NCI-H1436 (cell line): ENCODE data around the gene KCNMA1.

Source experiments
- DNase-seq: peaks from one replicate; lab custom pipeline; 2025; lab: John Stamatoyannopoulos, UW

KCNMA1 gene

DNA sequence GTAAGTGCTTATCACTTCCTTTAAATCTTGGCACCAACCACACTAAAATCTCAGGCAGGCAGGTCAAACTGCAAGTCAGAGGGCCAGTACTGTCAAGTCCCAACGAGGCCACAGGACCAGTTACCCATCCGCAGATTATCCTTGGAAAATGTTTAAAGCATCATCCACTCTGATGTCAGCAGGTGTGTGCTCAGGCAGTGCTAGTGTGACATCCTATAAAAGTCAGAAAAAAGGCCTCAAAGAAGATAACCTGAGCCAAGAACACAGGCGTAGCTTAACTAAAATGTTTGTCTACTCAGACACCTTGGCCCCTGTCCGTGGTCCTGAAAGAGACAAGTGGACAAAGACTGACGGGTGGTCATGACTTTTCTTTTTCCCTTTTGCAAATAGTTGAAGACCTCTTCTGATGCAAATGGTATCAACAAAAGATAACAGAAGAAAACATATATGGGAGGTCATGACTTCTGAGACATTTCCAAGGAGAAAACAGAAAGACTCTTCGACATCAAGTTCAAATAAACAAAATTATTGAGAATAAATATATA is 309.3 kb downstream of the KCNMA1 start:
- no peak for DNase-seq

DNA sequence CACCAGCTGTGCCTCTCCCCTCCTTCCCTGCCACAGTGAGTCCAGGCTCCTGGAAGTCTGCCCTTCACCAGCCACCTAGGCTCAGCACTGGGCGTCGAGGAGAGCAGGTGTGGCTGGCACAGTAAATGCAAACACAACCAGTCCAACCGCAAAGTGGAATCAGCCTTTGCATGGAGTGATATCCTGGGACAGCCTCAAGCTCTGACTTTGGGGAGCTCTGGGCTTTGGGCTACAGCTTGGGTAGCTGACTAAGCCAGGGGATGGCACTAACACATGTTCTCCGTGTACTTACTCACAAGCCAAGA is 312.4 kb downstream of the KCNMA1 start:
- DNase-seq = no peak

DNA sequence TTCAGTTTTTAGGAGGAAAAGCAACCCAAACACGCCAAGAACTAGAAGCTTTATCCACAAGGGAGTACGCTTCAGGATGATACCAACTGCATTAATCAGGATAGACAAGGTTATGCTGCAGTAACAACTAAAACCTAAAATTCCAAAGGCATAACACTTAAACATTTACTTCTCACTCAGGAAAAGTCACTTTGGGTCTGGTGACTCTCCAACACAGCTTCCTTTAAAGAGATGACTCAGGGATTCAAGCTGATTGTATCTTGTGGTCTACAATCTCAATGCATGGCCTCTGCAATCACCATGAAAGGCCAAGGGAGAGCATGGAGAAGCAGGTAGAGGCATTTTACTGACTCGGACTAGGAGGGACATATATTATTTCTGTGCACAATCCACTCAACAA is 315.8 kb downstream of the KCNMA1 start:
- DNase-seq = no peak

DNA sequence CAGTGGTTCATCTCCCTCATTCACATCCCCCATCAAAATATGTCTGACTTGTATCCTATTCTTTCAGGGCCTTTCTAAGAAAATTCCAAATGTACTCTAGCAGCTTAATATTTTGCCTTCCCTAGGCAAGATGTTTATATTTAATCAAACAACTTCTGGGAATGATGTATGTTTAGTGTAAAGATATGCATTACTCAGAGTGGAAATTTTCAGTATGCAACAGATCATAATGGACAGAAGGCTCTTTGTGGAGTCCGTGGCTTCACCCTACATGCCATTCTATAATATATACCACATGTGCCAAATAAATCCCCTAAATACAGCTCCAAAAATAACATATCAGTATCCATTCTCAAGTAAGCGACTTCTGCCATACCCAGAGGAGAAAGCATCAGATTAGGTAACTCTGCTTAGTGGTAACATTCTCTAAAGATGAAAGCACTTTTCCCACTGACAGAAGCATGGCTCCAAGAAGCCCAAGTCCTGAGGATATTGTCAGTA is 316.6 kb downstream of the KCNMA1 start:
- no peak for DNase-seq

DNA sequence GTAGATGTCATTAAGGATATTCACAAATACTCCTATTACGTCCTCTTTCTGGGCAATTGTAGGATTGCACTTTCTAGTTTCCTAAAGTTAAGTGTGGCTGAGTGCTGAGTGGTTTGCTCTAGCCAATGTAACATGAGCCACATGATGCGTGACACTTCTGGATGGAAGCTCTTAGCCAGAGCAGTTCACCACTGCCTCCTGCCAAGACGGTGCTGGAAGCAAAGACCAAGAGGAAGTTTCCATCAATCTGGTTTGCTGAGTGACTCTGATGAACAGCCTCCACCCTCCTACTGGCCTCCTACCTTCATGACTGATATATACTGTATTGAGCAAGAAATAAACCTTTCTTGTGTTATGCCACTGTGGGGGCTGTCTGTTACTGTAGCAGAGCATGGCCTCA is 318.1 kb downstream of the KCNMA1 start:
- DNase-seq = no peak

DNA sequence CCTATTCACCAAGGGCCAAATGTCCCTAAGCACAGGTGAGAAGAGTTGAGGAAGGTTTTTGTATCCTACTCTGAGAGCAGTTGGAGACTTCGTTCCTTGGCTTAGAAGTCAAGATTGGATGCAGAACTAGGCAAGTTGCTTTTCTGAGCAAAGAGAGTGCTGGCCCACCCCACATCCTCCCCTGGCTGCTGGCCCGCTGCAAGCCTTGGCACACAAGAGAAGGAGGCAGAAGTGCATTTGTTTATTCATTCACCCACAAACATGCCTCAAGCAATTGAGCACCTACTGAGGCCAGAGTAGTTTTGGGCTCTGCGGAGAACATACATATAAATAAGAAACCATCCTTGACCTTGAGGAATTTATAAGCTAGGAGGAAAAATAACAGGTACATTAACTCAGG is 318.9 kb downstream of the KCNMA1 start:
- no peak for DNase-seq

DNA sequence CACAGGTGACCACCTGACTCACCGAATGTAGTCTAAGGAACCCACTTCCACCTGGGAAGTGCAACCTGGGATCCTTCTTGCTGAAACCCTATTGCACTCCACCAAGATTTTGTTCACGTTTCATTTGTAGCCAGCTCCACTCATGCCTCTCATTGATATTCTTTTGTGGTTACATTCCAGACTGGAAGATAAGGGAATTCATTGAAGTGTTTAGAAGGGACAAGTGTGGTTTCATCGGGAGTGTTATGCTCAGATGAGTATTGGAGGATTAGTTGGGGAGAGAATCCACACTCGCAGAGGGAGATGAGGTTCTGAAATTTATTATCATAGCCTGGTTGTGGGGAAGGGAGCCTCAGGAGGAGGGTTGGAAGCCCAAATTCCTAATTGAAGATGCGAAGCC is 320.4 kb downstream of the KCNMA1 start:
- no peak for DNase-seq

DNA sequence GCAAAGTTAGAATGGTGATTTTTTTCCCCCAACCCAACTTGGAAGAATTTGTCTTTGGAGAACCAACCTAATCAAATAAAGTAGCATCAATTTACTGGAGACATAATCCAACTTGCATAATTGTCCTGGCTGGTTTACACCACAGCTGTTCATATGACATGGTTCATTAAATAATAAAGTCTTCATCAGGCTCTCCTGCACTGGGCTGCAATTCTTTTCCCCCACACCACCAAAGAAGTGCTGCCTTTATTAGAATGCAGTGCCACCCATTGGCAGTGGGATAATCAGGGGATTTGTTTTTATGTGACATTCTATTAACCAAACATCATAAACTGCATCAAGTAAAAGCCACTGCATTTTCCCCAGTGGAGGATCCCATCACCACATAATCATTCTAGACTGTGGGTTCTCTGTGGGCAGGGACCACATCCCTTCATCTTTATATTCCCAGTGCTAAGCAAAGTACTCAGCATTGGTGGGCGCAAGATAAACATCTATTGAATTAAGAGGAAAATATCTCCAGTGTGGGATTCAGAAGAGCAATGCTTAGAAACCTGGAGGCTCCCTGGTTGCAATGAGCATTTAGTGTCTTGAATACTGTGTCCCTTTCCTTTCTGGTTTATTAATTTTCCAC is 322.0 kb downstream of the KCNMA1 start:
- no peak for DNase-seq

DNA sequence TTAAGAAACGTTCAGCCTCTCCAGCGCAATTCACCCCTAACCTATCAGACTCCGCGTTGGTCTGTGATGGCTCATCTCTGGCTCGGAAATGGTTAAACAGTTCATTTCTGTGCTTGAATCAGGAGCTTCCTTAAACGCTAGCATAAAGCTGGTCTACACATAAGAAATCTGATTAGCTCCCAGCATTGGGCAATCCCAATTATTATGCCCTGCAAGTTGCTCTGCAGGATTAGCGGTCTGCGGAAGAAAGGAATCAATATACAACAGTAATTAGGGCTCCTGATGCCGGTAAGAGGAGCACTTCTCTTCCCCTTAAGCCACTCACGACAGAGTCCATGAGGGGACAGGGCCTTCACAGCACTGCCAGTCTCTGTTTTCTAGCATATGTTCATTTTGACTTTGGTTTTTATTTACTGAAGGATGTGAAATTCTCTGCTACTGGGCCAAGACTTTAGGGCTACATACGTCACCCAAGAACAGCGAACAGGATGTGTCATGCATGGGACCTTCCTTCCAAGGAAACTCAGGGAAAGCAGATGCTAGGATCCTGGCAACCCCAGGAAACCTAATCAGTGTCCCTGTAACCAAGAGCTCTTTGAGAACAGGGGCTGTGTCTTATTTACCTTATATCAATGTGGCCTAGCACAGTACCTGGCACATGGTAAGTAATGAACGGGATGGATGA is 324.4 kb downstream of the KCNMA1 start:
- DNase-seq = no peak

DNA sequence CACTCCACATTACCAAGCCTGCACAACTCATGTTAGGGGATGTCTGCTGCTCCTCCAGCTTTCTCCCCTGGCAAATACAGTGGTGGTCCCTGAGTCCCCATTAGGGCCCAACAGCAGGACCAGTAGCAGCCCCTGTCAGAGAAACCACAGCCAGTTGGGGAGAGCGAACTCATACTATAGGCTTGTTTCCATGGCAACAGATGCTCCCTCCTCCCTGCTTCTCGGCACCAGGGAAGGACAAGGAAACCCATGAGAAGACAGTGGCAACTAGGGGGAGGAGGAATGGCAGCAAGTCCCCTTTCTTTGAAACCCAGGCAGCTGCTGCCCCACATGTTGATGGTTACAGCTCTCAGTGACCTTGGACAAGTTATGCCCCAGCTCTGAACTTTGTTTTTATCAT is 326.4 kb downstream of the KCNMA1 start:
- no peak for DNase-seq

DNA sequence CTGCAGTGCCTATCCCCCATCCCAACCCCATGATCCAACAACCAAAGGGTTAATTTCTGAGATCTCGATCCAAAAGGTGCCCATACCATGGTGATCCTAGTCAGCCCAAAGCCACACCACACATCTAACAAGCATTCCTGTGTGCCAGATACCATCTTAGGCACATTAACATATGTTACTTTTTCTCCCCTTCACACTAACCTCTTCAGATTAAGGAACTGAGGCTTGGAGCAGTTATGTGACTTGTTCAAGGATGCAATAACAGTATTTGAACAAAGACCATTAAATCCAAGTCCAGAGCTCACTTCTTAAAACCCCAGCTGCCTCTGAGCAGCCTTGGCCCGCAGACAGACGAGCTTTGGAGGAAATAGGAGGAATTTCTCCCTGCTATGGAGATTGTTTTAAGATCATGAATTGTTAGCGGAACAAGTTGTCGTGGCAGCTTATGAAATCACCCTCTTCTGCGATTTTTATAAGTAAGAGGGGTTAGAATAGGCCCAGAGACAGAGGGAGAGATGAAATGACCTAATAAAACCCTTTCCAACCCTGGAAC is 327.2 kb downstream of the KCNMA1 start:
- DNase-seq = no peak

DNA sequence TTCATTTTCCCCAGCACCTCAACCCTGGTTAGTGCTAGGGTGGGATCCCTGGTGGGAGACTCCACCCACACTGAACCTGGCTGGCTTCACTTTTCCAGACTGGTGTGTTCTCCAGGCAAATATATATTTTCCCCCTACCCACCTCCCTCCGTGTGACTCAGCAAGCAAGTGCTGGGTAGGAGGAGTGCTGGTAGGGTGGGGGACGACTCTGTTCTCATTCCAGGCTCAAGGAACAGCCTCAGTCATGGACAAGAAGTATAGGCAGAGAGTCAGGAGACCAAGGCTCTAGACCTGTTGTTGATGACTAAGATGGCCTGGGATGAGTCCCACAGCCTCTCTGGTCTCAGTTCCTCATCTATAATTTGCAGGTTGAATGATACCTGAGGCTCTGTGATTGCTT is 328.1 kb downstream of the KCNMA1 start:
- no peak for DNase-seq

DNA sequence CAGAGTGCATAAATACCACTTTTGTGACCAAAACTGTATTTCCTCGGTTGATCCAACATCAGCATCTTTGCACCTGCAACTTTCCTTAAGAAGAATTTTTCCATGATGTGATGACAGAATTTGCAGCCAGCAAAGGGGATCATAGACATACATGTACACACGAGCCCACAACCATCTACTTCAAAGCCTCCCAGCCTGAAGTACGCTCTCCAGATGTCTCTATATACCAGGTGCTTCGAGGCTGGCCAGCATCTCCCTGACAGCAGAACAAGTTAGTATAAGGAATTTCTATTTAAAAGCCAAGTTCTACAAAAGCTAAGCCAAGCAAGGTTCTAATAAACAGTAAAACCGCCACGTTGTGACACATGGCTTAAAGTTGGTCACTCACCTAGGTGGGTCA is 328.5 kb downstream of the KCNMA1 start:
- no peak for DNase-seq

DNA sequence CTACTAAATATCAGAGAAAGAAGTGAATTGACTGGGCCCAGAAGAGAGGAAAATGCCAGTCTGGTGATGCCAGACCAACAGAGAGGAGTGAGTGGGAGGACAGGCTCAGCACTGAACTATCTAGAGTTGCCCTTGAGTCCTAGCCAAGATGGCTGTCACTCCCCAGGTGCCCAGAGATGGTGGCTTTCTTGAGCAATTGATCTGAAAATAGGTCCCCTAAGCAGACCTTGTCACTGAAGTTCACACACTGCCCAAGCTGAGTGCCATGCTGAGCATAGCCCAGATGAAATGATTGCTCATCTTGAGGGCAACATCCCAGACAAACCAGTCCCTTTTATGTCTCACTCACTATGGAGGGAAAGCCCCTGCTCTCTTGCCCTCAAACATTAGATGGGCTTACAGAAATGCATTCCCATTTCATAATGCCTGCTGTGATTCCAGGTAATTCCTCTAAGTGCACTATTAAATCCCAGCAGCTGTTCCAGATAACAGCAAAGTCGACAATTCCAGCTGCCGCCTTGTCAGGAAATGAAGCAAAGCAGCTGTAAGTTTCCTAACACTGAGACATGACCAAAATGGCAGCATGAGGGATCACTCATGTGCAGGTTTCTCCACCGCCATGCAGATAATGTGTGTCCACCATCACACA is 329.4 kb downstream of the KCNMA1 start:
- no peak for DNase-seq

DNA sequence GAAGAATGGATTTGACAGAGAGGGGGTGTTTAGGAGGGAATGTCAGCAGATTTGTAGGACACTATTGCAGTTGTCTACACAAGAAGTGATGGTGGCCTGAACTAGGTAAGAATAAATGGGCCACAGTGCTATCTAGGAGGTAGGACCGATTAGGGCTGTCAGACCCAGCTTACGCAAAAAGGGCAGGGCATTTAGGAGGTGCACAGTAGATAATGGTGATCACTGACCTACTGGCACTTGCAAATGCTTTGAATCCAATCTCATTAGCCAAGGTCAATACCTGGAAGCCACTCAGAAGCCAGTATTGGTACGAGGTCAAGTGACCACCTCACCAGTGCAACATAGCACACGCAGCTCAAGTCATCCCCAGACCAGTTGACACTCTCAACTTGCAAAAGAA is 330.9 kb downstream of the KCNMA1 start:
- DNase-seq = no peak

DNA sequence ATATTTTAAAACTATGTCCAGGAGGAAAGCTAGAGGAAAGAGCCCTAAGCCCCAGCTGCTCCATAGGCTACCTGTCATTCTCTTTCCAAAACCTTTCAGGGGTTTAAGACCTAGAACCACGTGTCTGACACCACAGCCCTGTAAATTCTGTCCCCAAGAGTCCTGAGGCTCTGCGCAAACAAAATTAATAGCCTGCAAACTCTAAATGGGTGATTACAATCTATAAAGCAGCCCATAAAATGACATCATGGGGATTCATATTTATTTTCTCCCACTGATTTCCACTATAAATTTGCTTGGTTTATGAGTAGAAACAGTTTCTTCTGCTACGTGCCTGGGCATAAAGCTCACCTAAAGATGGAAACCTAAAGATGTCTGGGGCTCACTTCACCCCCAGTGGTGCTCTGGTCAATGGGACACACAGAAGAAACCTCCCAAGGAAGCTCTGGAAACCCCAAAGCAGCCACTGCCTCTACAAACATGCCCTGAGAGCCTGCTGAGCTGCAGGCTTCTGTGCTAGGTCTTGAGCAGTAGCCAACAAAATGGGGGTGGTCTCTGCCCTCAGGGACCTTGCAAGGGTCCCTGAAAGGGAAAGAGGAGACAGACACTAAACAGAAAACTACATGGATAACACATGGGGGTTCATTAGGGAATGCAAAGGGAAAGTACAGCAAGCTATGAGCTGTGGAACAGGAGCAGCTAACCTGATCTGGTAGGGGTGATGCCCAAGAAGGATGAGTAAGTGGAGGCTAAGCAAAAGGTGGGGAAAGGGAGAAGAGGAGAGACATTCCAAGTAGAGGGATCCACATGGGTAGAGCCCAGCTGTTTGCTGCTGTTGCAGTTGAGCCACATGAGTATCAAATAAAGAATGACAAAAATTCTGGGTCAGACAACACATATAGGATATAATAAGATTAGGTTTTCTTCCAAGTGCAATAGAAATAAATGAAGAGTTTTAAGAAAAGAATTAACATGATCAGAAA is 331.7 kb downstream of the KCNMA1 start:
- no peak for DNase-seq

DNA sequence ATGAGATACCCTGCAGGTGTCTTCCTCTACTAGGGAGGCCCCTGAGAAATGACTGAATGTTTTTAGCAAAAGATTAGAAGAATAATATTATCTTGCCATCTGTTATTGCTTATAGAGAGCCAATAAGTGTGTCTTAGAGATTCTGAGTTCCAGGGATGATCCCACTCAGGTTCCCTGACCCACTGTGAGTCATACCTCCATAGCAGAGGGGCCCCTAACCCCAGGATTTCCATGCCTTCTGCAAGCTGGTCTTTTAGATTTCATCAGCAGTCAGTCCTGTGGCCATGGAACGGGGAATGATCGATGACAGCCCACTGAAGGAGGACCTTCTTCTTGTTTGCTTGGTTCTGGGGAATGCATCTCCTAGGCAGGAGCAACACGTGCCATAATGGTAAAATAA is 333.4 kb downstream of the KCNMA1 start:
- no peak for DNase-seq

DNA sequence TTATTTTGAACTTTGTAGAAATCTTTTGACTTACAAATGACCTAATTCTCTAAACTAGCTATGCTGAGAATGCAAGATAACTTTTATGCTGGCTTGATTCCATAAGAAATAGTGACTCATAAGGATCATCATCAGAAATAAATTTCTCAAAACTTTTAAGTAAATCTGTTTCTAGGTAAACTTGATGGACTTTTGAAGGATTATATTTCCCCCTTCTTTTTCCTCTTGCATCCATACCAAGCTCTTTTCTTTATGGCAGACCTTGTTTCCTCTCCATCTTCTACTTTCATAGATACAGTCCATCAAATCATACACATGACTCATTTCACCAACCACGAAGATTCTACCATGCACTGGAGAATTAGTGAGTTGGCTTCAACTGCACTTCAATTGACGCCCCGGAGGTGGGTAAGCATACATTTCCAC is 336.3 kb downstream of the KCNMA1 start:
- DNase-seq = no peak

DNA sequence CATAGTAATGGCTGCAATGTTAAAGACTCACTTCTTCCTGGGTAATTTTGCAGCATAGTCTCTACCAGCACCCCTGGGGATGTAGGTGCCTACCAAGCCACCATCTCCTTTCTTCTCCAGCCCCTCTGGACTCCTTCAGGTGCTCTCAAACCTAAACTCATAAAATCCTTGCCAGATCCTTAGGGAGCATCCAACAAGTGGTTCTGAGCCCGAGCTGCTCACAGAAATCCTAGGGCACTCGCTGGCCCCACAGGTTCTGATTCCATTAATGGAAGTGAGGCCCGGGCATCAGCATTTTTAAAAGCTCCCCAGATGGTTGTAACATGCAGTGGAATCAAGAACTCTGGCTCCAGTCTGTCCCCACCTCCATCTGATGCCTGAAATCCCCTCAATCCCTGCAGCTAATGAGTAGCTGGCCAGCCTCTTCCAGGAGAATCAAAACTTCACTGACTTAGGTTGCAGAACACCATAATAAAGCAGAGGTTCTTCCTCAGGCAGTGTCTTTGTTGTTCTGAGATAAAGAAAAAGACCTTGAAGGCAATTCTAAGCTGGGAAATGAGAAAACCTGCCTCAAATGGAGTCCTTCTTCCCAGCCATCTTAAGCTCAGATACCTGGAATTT is 336.8 kb downstream of the KCNMA1 start:
- DNase-seq = no peak

DNA sequence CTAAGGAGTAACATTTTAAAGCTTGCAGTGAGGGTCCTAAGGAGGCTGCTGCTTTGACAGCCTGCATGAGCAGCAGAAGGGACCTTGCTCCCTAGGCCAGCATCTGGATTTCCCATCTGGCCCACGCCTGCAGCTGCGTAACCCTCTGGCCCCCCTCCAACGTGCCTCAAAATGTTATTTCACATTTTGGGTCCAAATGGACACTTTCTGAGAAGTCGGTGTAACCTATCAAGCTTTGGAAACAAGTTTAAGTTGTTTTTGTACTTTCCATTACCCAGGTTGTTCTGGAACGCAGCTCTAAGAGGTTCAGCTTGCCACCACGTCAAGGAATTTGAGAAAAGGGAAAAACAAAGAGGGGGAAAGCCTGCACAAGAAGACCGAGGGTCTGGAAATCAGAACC is 338.3 kb downstream of the KCNMA1 start:
- no peak for DNase-seq

DNA sequence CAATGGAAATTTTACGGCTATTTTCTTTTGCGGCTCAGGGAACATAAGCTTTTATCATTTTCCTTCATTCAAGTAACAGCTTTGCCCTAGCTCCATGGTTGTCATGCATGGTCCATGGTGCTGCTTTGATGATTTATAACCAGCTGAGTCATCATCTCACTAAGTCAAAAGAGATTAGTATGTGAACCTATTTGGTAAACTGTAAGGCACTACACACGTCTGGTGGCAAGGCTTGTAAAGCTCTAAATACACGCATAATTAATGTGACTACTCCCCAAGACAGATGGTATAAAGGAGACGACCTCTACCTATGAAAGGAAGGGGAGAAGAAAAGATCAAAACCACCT is 340.2 kb downstream of the KCNMA1 start:
- no peak for DNase-seq
